ENCODE measurements around the gene BBC3.
"Not testable (repeated sequence)": the region's sequence is repeated elsewhere in the genome, so short reads cannot be mapped to it uniquely, and the experiment has no call there.

The BBC3 gene

GRCh38 chr19:47230921-47231214 is at the start of gene BBC3:
Gene BBC3 (minus strand): TSS chr19:47231199. CDS start chr19:47228431, 2,768 bp downstream.
- DNase-seq = no peak

GRCh38 chr19:47280183-47280797 is 49.3 kb upstream of the BBC3 start:
- no peak for DNase-seq

GRCh38 chr19:47276513-47276912 is 45.5 kb upstream of the BBC3 start:
- DNase-seq = not testable (repeated sequence)

GRCh38 chr19:47275791-47276461 is 44.9 kb upstream of the BBC3 start:
- no peak for DNase-seq

- DNase-seq = no peak
Measured at GRCh38 chr19:47274891-47275761, 44.1 kb upstream of the BBC3 start.

- DNase-seq = peak; percentile 56
Measured at GRCh38 chr19:47274071-47274890, 43.3 kb upstream of the BBC3 start, which contains the start of gene INAFM1. Gene INAFM1 (plus strand): TSS chr19:47274885. CDS start chr19:47274920, 35 bp downstream.

GRCh38 chr19:47273313-47274070 is 42.5 kb upstream of the BBC3 start:
- DNase-seq = no peak

GRCh38 chr19:47272448-47273312 is 41.7 kb upstream of the BBC3 start:
- no peak for DNase-seq

GRCh38 chr19:47271949-47272348 is 41.0 kb upstream of the BBC3 start:
- DNase-seq = no peak

GRCh38 chr19:47270408-47270807 is 39.4 kb upstream of the BBC3 start:
- DNase-seq = no peak

- DNase-seq = no peak
Measured at GRCh38 chr19:47269596-47269995, 38.6 kb upstream of the BBC3 start.

- DNase-seq = no peak
Measured at GRCh38 chr19:47268028-47268427, 37.0 kb upstream of the BBC3 start.

- no peak for DNase-seq
Measured at GRCh38 chr19:47267350-47267759, 36.4 kb upstream of the BBC3 start.

- no peak for DNase-seq
Measured at GRCh38 chr19:47266401-47266941, 35.5 kb upstream of the BBC3 start.

- DNase-seq = no peak
Measured at GRCh38 chr19:47264629-47265028, 33.6 kb upstream of the BBC3 start.

- DNase-seq = not testable (repeated sequence)
Measured at GRCh38 chr19:47261946-47262793, 31.2 kb upstream of the BBC3 start.

GRCh38 chr19:47260476-47260875 is 29.5 kb upstream of the BBC3 start:
- DNase-seq = no peak

GRCh38 chr19:47258895-47259555 is 28.0 kb upstream of the BBC3 start:
- DNase-seq = no peak

- no peak for DNase-seq
Measured at GRCh38 chr19:47258434-47258833, 27.4 kb upstream of the BBC3 start.

Data from NCI-H1417 treated with DMSO at 0.1 percent for 48 hours (cell line).